GM12878 (cell line): ENCODE results near the gene HAGHL. TPM values are rescaled to one million over a fixed set of nuclear protein-coding genes. Genes with fewer than 3 reads are reported as not detected.

ENCODE experiments used
- ASH2L ChIP-seq: fragments of 300-600, 200-600 bp; sonication (generic); IDR thresholded peaks from 2 replicates; pipeline ENCODE4 v1.6.1; 2017; ENCODE audit warnings: low read depth, mild to moderate bottlenecking, borderline replicate concordance
- EGR1 ChIP-seq, 2 experiments: IDR thresholded peaks; 1 replicate in 1 of 2; 2 replicates in 1 of 2; pipeline ENCODE4 v1.6.1; 2011 to 2012; ENCODE audit warnings: low read depth in 2 of 2, low read length in 2 of 2, borderline replicate concordance in 1 of 2, mild to moderate bottlenecking in 1 of 2, moderate library complexity in 1 of 2
- ESRRA ChIP-seq: IDR thresholded peaks from 2 replicates; pipeline ENCODE4 v1.6.1; 2012; ENCODE audit warnings: mild to moderate bottlenecking, low read length, improper control_type of control experiment
- ETV6 ChIP-seq, 2 experiments: fragments of 450-650 bp in 1 of 2; IDR thresholded peaks in 1 of 2; conservative IDR thresholded peaks in 1 of 2; 2 replicates each; pipeline ENCODE4 v1.6.1; 2014; ENCODE audit warnings: antibody characterized with exemption in 1 of 2, borderline replicate concordance in 1 of 2, low read depth in 1 of 2, mild to moderate bottlenecking in 1 of 2, moderate library complexity in 1 of 2
- EZH2 ChIP-seq: IDR thresholded peaks from 2 replicates; pipeline ENCODE4 v1.6.1; 2012; ENCODE audit warnings: low read depth, mild to moderate bottlenecking, control low read depth, inconsistent platforms, low read length, borderline replicate concordance; ENCODE audit not compliant: control insufficient read depth
- HDAC2 ChIP-seq: fragments of 200-600 bp; sonication (generic); IDR thresholded peaks from 2 replicates; pipeline ENCODE4 v1.6.1; 2017
- KDM1A ChIP-seq: fragments of 200-600 bp; sonication (generic); IDR thresholded peaks from 2 replicates; pipeline ENCODE4 v1.6.1; 2016; ENCODE audit warnings: borderline replicate concordance
- NFIC ChIP-seq: IDR thresholded peaks from 2 replicates; pipeline ENCODE4 v1.6.1; 2012; ENCODE audit warnings: low read depth, mild to moderate bottlenecking, inconsistent platforms, low read length, moderate library complexity
- NFXL1 ChIP-seq: fragments of 450-650 bp; IDR thresholded peaks from 2 replicates; pipeline ENCODE4 v1.6.1; 2017; ENCODE audit warnings: antibody characterized with exemption, mild to moderate bottlenecking, borderline replicate concordance
- POLR2AphosphoS2 ChIP-seq: IDR thresholded peaks from 2 replicates; pipeline ENCODE4 v1.6.1; 2011; ENCODE audit warnings: low read depth, mild to moderate bottlenecking, low read length, improper control_type of control experiment, moderate library complexity
- POLR2AphosphoS5 ChIP-seq: IDR thresholded peaks from 2 replicates; pipeline ENCODE4 v1.6.1; 2011; ENCODE audit warnings: mild to moderate bottlenecking, low read length, inconsistent platforms
- RAD51 ChIP-seq: fragments of 450-650 bp; IDR thresholded peaks from 2 replicates; pipeline ENCODE4 v1.6.1; 2016; ENCODE audit warnings: moderate library complexity, mild to moderate bottlenecking, inconsistent platforms
- RB1 ChIP-seq: fragments of 450-650 bp; formaldehyde crosslinking; IDR thresholded peaks from 2 replicates; pipeline ENCODE4 v1.6.1; 2017; ENCODE audit warnings: mild to moderate bottlenecking, borderline replicate concordance
- RELA ChIP-seq: fragments of 450-650 bp; IDR thresholded peaks from 2 replicates; pipeline ENCODE4 v1.8.0; 2014; ENCODE audit warnings: borderline replicate concordance; ENCODE audit not compliant: partially characterized antibody
- SIX5 ChIP-seq: IDR thresholded peaks from 2 replicates; pipeline ENCODE4 v1.6.1; 2011; ENCODE audit warnings: mild to moderate bottlenecking, low read depth, low read length, moderate library complexity; ENCODE audit not compliant: severe bottlenecking
- SMC3 ChIP-seq: IDR thresholded peaks from 2 replicates; pipeline ENCODE4 v1.6.1; 2011; ENCODE audit warnings: low read length, improper control_type of control experiment, borderline replicate concordance
- SP1 ChIP-seq: IDR thresholded peaks from one replicate; pipeline ENCODE4 v1.6.1; 2011; ENCODE audit warnings: low read depth, low read length
- SRF ChIP-seq, 2 experiments: IDR thresholded peaks; 2 replicates each; pipeline ENCODE4 v1.6.1; 2011; ENCODE audit warnings: low read depth in 2 of 2, low read length in 2 of 2, mild to moderate bottlenecking in 1 of 2, moderate library complexity in 1 of 2
- YY1 ChIP-seq: IDR thresholded peaks from 2 replicates; pipeline ENCODE4 v1.6.1; 2011; ENCODE audit warnings: low read depth, mild to moderate bottlenecking, low read length
- polyA plus RNA-seq, 11 experiments: library from polyadenylated mRNA; depleted of rRNA in 4 of 11; unstranded in 6 of 11; stranded (reverse) in 5 of 11; fragments of >200 nt; fragmentation: Nextera tagmentation in 4 of 11; fragmentation: Illumina TruSeq in 1 of 11; extraction: Ambion mirVana in 4 of 11; extraction: Trizol in 1 of 11; gene quantifications; 1 replicate in 1 of 11; 2 replicates in 10 of 11; pipeline versions ENCODE4 v1.2.1 to v1.2.3, GENCODE V29; 2011 to 2016; ENCODE audit warnings: inconsistent platforms in 2 of 11, missing spikeins in 2 of 11, low read depth in 1 of 11
- total RNA-seq, 4 experiments: library from RNA; depleted of rRNA in 3 of 4; stranded (reverse); fragments of >200 nt in 3 of 4; fragmentation: Illumina TruSeq in 1 of 4; extraction: Trizol in 1 of 4; gene quantifications; 2 replicates each; pipeline versions ENCODE4 v1.2.1 to v1.2.3, GENCODE V29; 2013 to 2021
- TF ChIP-seq, protein P1 (sequence below): IDR thresholded peaks from 2 replicates; pipeline ENCODE4 v1.6.1; 2012; ENCODE audit warnings: improper control_type of control experiment, low read depth, low read length; ENCODE audit not compliant: insufficient replicate concordance
- TF ChIP-seq, protein P2 (sequence below), 3 experiments: IDR thresholded peaks in 2 of 3; conservative IDR thresholded peaks in 1 of 3; 2 replicates each; pipeline ENCODE4 v1.5.1; 2011; ENCODE audit warnings: low read depth in 3 of 3, low read length in 3 of 3, mild to moderate bottlenecking in 3 of 3, control low read depth in 2 of 3, moderate library complexity in 2 of 3, inconsistent platforms in 1 of 3, mixed read lengths in 1 of 3; ENCODE audit not compliant: control insufficient read depth in 2 of 3, insufficient read depth in 1 of 3; ENCODE audit errors: extremely low read depth in 1 of 3
- TF ChIP-seq, protein P3 (sequence below): IDR thresholded peaks from 2 replicates; pipeline ENCODE4 v1.6.1; 2011; ENCODE audit warnings: low read depth, mild to moderate bottlenecking, low read length, moderate library complexity, borderline replicate concordance; ENCODE audit errors: extremely low read depth

HAGHL gene
- total and polyA plus RNA-seq, 10 of the 15 experiments (the other 5 are each of a cell fraction or from before 2014, with no cell fraction given): 0.23 to 44.6 (median 16.4) TPM

DNA sequence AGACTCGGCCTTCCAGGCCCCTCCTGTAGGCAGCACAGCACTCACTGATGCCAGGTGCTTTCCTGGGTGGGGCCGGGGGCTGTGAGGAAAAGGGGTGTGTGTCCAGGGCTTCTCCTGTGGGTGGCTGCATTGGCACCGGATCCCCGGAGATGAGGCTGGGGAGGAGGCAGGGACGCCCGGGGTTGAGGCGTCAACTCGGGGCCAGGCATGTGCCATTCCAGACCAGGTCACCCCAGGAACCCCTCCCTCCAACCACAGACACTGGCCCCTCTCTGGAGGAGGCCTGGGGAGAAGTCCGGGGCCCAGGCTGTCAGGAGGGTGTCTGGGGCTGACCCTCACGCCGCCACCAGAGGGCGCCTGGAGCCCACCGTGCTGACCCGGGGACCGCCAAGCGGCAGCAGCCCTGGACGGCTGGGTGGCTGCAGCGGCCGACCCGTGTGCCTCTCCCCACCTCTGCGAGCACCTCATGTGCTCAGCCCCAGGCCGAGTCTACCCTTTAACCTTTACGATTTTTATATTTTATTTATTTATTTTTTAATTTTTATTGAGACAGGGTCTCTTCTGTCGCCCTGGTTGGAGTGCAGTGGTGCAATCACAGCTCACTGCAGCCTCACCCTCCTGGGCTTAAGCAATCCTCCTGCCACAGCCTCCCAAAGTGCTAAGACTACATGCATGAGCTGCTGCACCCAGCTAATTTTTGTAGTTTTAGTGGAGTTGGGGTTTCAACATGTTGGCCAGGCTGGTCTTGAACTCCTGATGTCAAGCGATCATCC, 15.2 kb upstream of the HAGHL start (continued):
- TF ChIP-seq RB1 (no peak), POLR2AphosphoS5 (no peak), SRF (IDR thresholded peaks at IDR 0.05; ENCODE audit: low read depth in 2 of 2, low read length in 2 of 2) (no peak), POLR2AphosphoS2 (no peak), EZH2 (no peak), KDM1A (no peak), RELA (no peak), ASH2L (no peak), ESRRA (no peak), NFIC (no peak), EGR1 (IDR thresholded peaks at IDR 0.05; ENCODE audit: borderline replicate concordance in 1 of 2, low read depth in 2 of 2, low read length in 2 of 2) (no peak), SMC3 (peak; percentile 99), YY1 (peak; percentile 80), NFXL1 (no peak), HDAC2 (no peak), SP1 (peak; percentile 10), ETV6 (conservative IDR thresholded peaks at IDR 0.05 in 1 of 2, IDR thresholded peaks at IDR 0.05 in 1 of 2; ENCODE audit: borderline replicate concordance in 1 of 2, low read depth in 1 of 2) (no peak), SIX5 (no peak), RAD51 (no peak)
- TF ChIP-seq, protein P1, sequence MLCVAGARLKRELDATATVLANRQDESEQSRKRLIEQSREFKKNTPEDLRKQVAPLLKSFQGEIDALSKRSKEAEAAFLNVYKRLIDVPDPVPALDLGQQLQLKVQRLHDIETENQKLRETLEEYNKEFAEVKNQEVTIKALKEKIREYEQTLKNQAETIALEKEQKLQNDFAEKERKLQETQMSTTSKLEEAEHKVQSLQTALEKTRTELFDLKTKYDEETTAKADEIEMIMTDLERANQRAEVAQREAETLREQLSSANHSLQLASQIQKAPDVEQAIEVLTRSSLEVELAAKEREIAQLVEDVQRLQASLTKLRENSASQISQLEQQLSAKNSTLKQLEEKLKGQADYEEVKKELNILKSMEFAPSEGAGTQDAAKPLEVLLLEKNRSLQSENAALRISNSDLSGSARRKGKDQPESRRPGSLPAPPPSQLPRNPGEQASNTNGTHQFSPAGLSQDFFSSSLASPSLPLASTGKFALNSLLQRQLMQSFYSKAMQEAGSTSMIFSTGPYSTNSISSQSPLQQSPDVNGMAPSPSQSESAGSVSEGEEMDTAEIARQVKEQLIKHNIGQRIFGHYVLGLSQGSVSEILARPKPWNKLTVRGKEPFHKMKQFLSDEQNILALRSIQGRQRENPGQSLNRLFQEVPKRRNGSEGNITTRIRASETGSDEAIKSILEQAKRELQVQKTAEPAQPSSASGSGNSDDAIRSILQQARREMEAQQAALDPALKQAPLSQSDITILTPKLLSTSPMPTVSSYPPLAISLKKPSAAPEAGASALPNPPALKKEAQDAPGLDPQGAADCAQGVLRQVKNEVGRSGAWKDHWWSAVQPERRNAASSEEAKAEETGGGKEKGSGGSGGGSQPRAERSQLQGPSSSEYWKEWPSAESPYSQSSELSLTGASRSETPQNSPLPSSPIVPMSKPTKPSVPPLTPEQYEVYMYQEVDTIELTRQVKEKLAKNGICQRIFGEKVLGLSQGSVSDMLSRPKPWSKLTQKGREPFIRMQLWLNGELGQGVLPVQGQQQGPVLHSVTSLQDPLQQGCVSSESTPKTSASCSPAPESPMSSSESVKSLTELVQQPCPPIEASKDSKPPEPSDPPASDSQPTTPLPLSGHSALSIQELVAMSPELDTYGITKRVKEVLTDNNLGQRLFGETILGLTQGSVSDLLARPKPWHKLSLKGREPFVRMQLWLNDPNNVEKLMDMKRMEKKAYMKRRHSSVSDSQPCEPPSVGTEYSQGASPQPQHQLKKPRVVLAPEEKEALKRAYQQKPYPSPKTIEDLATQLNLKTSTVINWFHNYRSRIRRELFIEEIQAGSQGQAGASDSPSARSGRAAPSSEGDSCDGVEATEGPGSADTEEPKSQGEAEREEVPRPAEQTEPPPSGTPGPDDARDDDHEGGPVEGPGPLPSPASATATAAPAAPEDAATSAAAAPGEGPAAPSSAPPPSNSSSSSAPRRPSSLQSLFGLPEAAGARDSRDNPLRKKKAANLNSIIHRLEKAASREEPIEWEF: no peak
- TF ChIP-seq, protein P2, sequence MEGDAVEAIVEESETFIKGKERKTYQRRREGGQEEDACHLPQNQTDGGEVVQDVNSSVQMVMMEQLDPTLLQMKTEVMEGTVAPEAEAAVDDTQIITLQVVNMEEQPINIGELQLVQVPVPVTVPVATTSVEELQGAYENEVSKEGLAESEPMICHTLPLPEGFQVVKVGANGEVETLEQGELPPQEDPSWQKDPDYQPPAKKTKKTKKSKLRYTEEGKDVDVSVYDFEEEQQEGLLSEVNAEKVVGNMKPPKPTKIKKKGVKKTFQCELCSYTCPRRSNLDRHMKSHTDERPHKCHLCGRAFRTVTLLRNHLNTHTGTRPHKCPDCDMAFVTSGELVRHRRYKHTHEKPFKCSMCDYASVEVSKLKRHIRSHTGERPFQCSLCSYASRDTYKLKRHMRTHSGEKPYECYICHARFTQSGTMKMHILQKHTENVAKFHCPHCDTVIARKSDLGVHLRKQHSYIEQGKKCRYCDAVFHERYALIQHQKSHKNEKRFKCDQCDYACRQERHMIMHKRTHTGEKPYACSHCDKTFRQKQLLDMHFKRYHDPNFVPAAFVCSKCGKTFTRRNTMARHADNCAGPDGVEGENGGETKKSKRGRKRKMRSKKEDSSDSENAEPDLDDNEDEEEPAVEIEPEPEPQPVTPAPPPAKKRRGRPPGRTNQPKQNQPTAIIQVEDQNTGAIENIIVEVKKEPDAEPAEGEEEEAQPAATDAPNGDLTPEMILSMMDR (IDR thresholded peaks at IDR 0.05 in 2 of 3, conservative IDR thresholded peaks at IDR 0.05 in 1 of 3; ENCODE audit: control insufficient read depth in 2 of 3, extremely low read depth in 1 of 3, insufficient read depth in 1 of 3, low read depth in 3 of 3, low read length in 3 of 3): peak; percentile 79 to 98 (median 95)
- TF ChIP-seq, protein P3, sequence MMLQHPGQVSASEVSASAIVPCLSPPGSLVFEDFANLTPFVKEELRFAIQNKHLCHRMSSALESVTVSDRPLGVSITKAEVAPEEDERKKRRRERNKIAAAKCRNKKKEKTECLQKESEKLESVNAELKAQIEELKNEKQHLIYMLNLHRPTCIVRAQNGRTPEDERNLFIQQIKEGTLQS: no peak
